ENCODE results near the gene CEP126.
"Not testable (repeated sequence)": the region's sequence is repeated elsewhere in the genome, so short reads cannot be mapped to it uniquely, and the experiment has no call there.

The CEP126 gene

GRCh38 chr11:101929294-101929915 lies 14.6 kb downstream of the CEP126 start:
- DNase-seq: no peak

GRCh38 chr11:101931692-101932091 lies 16.9 kb downstream of the CEP126 start:
- DNase-seq: no peak

GRCh38 chr11:101940901-101941520 lies 26.2 kb downstream of the CEP126 start:
- no peak for DNase-seq

GRCh38 chr11:101944923-101945322 lies 30.1 kb downstream of the CEP126 start:
- no peak for DNase-seq

DNA sequence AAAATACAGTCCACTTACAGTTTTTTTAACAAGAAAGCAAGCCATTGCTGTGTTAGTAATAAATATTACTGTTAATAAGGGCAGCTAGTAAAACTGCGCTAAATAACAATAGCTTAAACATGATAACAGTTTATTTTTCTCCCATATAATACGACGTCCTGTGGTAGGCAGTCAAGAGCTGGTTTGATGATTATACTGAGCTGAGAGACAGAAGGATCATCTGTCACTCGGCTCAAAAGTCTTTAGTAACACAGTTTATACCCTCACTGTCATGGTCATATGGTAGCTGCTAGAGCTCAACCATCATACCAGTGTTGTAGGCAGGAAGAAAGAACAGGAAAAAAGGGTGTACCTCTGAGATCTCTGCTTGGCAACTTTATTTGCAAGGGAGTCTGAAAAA lies 30.6 kb downstream of the CEP126 start:
- DNase-seq: no peak

- no peak for DNase-seq
Measured at GRCh38 chr11:101949680-101950220, 34.9 kb downstream of the CEP126 start.

GRCh38 chr11:101955278-101955677 lies 40.5 kb downstream of the CEP126 start:
- DNase-seq: no peak

- no peak for DNase-seq
Measured at GRCh38 chr11:101955701-101956100, 40.9 kb downstream of the CEP126 start.

DNA sequence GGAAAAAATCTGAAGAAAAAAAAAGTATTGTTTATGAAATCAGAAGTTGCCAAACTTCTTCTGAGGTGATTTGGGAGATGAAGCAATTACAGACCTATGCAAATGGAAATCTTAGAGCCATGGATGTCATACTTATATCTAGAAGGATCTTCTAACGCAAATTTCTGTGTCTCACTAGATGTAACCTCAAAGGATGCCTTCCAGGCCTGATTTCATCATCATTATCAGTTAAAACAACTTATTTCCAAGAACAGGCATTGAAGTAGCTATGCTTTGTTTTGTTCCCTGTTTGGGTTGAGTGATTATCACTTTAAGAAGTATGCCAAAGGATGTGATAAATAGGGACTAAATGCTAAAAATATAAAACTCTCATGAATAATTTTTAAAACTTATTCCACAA lies 45.4 kb downstream of the CEP126 start:
- DNase-seq: no peak

DNA sequence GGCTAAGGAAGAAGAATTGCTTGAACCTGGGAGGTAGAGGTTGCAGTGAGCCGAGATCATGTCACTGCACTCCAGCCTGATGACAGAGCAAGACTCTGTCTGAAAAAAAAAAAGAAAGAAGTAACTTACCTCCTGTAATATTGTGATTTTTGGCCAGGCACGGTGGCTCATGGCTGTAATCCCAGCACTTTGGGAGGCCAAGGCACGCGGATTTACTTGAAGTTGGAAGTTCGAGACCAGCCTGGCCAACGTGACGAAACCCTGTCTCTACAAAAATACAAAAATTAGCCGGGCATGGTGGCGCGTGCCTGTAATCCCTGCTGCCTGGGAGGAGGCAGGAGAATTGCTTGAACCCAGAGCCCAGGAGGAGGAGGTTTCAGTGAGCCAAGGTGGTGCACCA lies 49.4 kb downstream of the CEP126 start:
- not testable (repeated sequence) for DNase-seq

- peak; percentile 3 for DNase-seq
Measured at GRCh38 chr11:101974255-101974654, 59.4 kb downstream of the CEP126 start.

GRCh38 chr11:101974771-101975170 lies 60.0 kb downstream of the CEP126 start:
- DNase-seq: no peak

- no peak for DNase-seq
Measured at GRCh38 chr11:101975734-101976133, 60.9 kb downstream of the CEP126 start.

- no peak for DNase-seq
Measured at GRCh38 chr11:101987370-101987769, 72.6 kb downstream of the CEP126 start.

DNA sequence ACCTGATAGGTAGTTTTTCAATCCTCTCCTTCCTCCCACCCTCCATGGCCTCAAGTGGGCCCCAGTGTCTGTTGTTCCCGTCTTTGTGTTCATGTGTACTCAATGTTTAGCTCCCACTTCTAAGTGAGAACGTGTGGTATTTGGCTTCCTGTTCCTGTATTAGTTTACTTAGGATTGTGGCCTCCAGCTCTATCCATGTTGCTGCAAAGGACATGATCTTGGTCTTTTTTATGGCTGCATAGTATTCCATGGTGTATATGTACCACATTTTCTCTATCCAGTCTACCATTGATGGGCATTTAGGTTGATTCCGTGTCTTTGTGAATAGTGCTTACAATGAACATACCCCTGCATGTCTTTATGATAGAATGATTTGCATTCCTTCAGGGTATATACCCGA lies 78.4 kb downstream of the CEP126 start:
- DNase-seq: no peak

- not testable (repeated sequence) for DNase-seq
Measured at GRCh38 chr11:101994052-101994469, 79.3 kb downstream of the CEP126 start.

DNA sequence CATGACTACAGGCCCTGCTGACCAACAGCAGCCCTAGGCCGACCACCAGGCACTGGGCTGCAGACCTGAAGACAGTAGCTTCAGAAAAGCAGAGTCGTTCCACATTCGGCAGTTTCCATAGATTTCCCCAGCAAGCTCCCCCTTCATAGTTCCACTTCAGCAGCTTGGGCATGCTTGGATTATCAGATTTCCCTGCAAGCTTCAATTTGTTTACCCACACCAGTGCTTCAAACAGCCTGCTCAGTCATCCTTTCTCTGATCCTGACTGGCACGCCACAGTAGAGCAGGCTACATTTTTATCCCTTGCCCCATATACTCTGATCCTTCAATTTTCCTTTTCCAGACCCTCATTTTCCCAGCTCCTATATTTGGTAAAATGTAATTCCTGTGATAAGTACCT lies 81.3 kb downstream of the CEP126 start:
- DNase-seq: no peak

DNA sequence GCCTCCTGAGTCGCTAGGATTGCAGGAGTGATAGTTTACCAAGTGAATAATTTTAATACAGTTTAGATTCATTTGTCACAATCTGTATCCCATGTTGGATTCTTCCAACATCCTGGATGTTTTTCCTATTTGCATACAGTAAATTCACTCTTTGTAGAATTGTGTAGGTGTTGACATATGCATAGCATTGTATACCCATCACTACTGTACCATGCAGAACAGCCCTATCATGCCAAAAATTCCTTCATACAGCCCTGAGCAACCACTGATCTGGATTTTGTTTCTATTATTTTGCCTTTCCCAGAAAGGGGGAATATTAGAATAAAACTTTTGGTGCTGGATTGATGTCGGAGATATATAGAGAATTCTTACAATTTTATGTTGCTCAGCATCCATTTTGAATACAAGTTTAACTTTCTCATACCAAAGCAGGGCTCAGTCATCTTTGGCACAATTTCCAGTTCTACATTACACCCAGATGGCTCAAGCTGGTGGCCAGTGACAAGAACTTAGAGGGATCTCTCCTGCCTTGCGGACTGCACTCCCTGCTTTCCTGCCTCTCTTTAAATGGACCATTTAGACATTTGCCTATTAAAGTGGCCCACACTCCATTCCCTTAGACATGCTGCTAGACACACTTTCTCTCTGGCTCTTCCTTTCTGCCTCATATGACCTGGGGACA lies 87.0 kb downstream of the CEP126 start:
- no peak for DNase-seq

GRCh38 chr11:102004220-102004619 lies 89.4 kb downstream of the CEP126 start:
- no peak for DNase-seq

- no peak for DNase-seq
Measured at GRCh38 chr11:102005306-102005705, 90.5 kb downstream of the CEP126 start.

GRCh38 chr11:102006835-102007566 lies 92.2 kb downstream of the CEP126 start:
- DNase-seq: no peak

DNA sequence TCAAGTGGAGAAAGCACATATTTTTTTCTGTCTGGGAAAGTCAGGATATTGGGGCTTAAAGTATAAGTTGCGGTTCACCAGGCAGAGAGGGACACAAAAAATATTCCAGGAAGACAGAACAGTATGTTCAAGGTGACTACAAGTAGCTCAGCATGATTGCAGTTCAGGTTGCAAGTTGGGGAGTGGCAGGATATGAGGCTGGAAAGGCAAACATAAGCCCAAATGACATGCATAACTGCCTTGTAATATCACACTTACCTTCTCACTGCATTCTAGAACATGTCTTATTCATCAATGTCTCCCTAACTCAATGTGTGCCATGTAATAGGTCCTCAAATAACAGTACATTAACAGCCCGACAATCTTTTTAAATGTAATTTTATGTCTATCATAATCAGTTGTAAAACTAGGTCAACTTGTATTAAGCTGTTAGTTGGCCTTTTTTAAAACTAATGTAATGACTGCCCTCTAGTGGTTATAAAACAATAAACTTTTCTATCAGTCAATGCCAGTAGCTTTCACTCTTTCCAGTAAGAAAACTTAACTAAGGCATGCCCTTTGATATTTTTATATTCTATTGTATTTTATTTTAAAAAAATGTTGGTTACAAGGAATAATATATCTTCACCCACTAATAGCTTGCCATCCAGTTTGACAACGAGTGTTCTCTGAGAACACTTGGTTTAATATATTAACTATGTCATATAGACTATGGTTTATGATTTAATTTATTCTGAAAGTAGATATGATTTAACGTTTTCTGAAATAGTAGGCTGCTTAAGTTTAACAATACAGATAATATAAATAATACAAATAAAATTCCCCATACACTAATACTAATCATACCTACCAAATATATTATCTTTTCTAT lies 93.0 kb downstream of the CEP126 start:
- DNase-seq: peak; percentile 55
